HepG2 (cell line): Measurements from ENCODE around the gene OR11A1. TPM values are rescaled to one million over a fixed set of nuclear protein-coding genes. Genes with fewer than 3 reads are reported as not detected.

Source experiments
- ATAC-seq: fragments of 200-7000 bp; cut with Tn5 transposase; 3 replicates; pipeline ENCODE4 v1.9.1; 2020; ENCODE audit warnings: mild to moderate bottlenecking, moderate library complexity
- BruUV-seq: library from RNA; stranded (reverse); fragments of 400-500 nt; replicated peaks from 2 replicates; lab custom pipeline; 2021; lab: Mats Ljungman, UMichigan
- CTCF ChIA-PET: fragments of 300-600 bp; formaldehyde crosslinking; extraction: SDS; loops from one replicate; lab custom pipeline; 2021; ENCODE audit warnings: low total read pairs, inconsistent platforms, low intra/inter-chr PET ratio; lab: Yijun Ruan, JAX
- POLR2A ChIA-PET: fragments of 350-600 bp; sonication (Branson Sonifier 250); formaldehyde crosslinking; loops from one replicate; lab custom pipeline; 2020; ENCODE audit warnings: antibody characterized with exemption, inconsistent platforms; lab: Yijun Ruan, JAX
- DNase-seq: peaks from one replicate; pipeline ENCODE4 v3.0.0-alpha.2; 2015; ENCODE audit warnings: low spot score
- FAIRE-seq: peaks from 3 replicates; lab custom pipeline; 2011; peaks lifted over from hg19 to GRCh38; lab: Jason Lieb, UNC
- H2AFZ ChIP-seq: one replicate; pipeline ENCODE4 v1.6.1; 2011; ENCODE audit warnings: low read length, inconsistent platforms
- H3K27ac ChIP-seq: fragments of 300-600 bp; 3 replicates; pipeline ENCODE4 v1.8.0; 2011; ENCODE audit warnings: mixed run types, mild to moderate bottlenecking, mixed read lengths, low read length, inconsistent platforms; ENCODE audit not compliant: insufficient read depth; ENCODE audit errors: extremely low read length
- H3K27me3 ChIP-seq, 2 experiments: fragments of 200-600 bp in 1 of 2; 2 replicates in 1 of 2; 3 replicates in 1 of 2; pipeline versions ENCODE4 v1.6.0 to v1.8.0; 2011; ENCODE audit warnings: low read length in 2 of 2, mild to moderate bottlenecking in 2 of 2, moderate library complexity in 2 of 2, inconsistent platforms in 1 of 2; ENCODE audit not compliant: insufficient read depth in 2 of 2, control insufficient read depth in 1 of 2
- H3K36me3 ChIP-seq, 2 experiments: fragments of 200-600 bp in 1 of 2; replicated peaks in 1 of 2; 2 replicates in 1 of 2; 3 replicates in 1 of 2; pipeline versions ENCODE4 v1.5.1 to v1.8.0; 2011; ENCODE audit warnings: low read length in 2 of 2, inconsistent platforms in 1 of 2; ENCODE audit not compliant: insufficient read depth in 2 of 2, control insufficient read depth in 1 of 2
- H3K4me1 ChIP-seq: 2 replicates; pipeline ENCODE4 v1.5.1; 2012; ENCODE audit warnings: low read length, inconsistent platforms; ENCODE audit not compliant: insufficient read depth
- H3K4me2 ChIP-seq: 2 replicates; pipeline ENCODE4 v1.6.0; 2011; ENCODE audit warnings: low read depth, low read length, inconsistent platforms
- H3K4me3 ChIP-seq, 3 experiments: fragments of 200-600 bp in 1 of 3; sonication (generic), shearing (Covaris generic) in 1 of 3; replicated peaks in 1 of 3; 2 replicates each; pipeline ENCODE4 v1.5.1; 2011 to 2016; ENCODE audit warnings: low read length in 3 of 3, inconsistent platforms in 2 of 3, low read depth in 2 of 3, mild to moderate bottlenecking in 2 of 3, control low read depth in 1 of 3, mixed read lengths in 1 of 3; ENCODE audit not compliant: insufficient read depth in 1 of 3
- H3K79me2 ChIP-seq: one replicate; pipeline ENCODE4 v1.6.1; 2011; ENCODE audit warnings: low read length, inconsistent platforms; ENCODE audit not compliant: insufficient read depth
- H3K9ac ChIP-seq: 2 replicates; pipeline ENCODE4 v1.6.0; 2011; ENCODE audit warnings: mild to moderate bottlenecking, low read depth, low read length, inconsistent platforms; ENCODE audit not compliant: insufficient read depth
- H3K9me3 ChIP-seq: 2 replicates; pipeline ENCODE4 v1.5.1; 2012; ENCODE audit warnings: mild to moderate bottlenecking, low read length
- H4K20me1 ChIP-seq: 2 replicates; pipeline ENCODE4 v1.6.0; 2011; ENCODE audit warnings: inconsistent platforms, mild to moderate bottlenecking, low read length, moderate library complexity; ENCODE audit not compliant: insufficient read depth
- BCLAF1 ChIP-seq: fragments of 450-650 bp; IDR thresholded peaks from 2 replicates; pipeline ENCODE4 v1.6.1; 2017; ENCODE audit warnings: mild to moderate bottlenecking
- FLYWCH1 ChIP-seq: sonication (generic); formaldehyde crosslinking; IDR thresholded peaks from 2 replicates; pipeline ENCODE4 v1.8.1; 2023; ENCODE audit warnings: mild to moderate bottlenecking, missing genetic modification reagents
- FOXP4 ChIP-seq: sonication (generic); formaldehyde crosslinking; IDR thresholded peaks from 2 replicates; pipeline ENCODE4 v1.4.0; 2020; ENCODE audit warnings: missing genetic modification reagents
- NR2C2 ChIP-seq: sonication (generic); formaldehyde crosslinking; IDR thresholded peaks from 2 replicates; pipeline ENCODE4 v1.4.0; 2020; ENCODE audit warnings: missing genetic modification reagents, mild to moderate bottlenecking, moderate library complexity, borderline replicate concordance
- ZBTB40 ChIP-seq, 2 experiments: fragments of 450-650 bp in 1 of 2; sonication (generic) in 1 of 2; formaldehyde crosslinking in 1 of 2; IDR thresholded peaks; 2 replicates each; pipeline versions ENCODE4 v1.6.1 to v1.8.0; 2016 to 2022; ENCODE audit warnings: antibody characterized with exemption in 1 of 2, mild to moderate bottlenecking in 1 of 2, missing genetic modification reagents in 1 of 2
- ZMAT5 ChIP-seq: sonication (generic); formaldehyde crosslinking; IDR thresholded peaks from 2 replicates; pipeline ENCODE4 v1.5.0; 2020; ENCODE audit warnings: mild to moderate bottlenecking, low read depth, missing genetic modification reagents, borderline replicate concordance
- ZNF256 ChIP-seq: sonication (generic); formaldehyde crosslinking; conservative IDR thresholded peaks from 2 replicates; pipeline ENCODE4 v1.4.0; 2020; ENCODE audit warnings: missing genetic modification reagents
- ZNF441 ChIP-seq: sonication (generic); formaldehyde crosslinking; IDR thresholded peaks from 2 replicates; pipeline ENCODE4 v1.7.0; 2021; ENCODE audit warnings: missing genetic modification reagents, borderline replicate concordance
- ZNF549 ChIP-seq: sonication (generic); formaldehyde crosslinking; IDR thresholded peaks from 2 replicates; pipeline ENCODE4 v1.5.0; 2020; ENCODE audit warnings: missing genetic modification reagents
- WGBS: methylation state at CpG from one replicate; pipeline ENCODE4 v1.1.6; 2017; ENCODE audit warnings: low lambda C conversion rate; 5-methylcytosine and 5-hydroxymethylcytosine counted together
- in situ Hi-C: cut with HindIII; loops from 2 replicates; pipeline ENCODE4 v1.10.0; 2017; ENCODE audit warnings: low pct_unique_long_range_greater_than_20kb; ENCODE audit not compliant: extremely low pct_ligation_motif_present
- intact Hi-C: fragments of 100-400 bp; cut with micrococcal nuclease; formaldehyde crosslinking; loops from one replicate; pipeline ENCODE4 v1.10.0; 2022; ENCODE audit not compliant: unreplicated experiment
- polyA plus RNA-seq, 8 experiments: library from polyadenylated mRNA; depleted of rRNA in 3 of 8; stranded (reverse) in 7 of 8; unstranded in 1 of 8; fragments of >200 nt; fragmentation: Illumina TruSeq in 4 of 8; extraction: Trizol in 4 of 8; gene quantifications; 2 replicates each; pipeline versions ENCODE4 v1.2.1 to v1.2.3, GENCODE V29; 2011 to 2016; ENCODE audit warnings: low read depth in 4 of 8, missing spikeins in 1 of 8, mixed read lengths in 1 of 8; ENCODE audit not compliant: insufficient read depth in 1 of 8
- total RNA-seq, 5 experiments: library from RNA; depleted of rRNA; stranded (reverse); fragments of >200 nt; fragmentation: Illumina TruSeq; extraction: Trizol; gene quantifications; 2 replicates each; pipeline ENCODE4 v1.2.3, GENCODE V29; 2016; ENCODE audit warnings: low read depth in 1 of 5

OR11A1 gene
- total and polyA plus RNA-seq, 2 of the 13 experiments (the other 11 are each of a cell fraction or from before 2014, with no cell fraction given) = not detected

- Histone ChIP-seq H3K9ac (no peak overlapping the region), H3K4me3 (no peak overlapping the region), H3K27me3 (no peaks in the 10 kb centered on the region), H3K79me2 (no peaks in the 10 kb centered on the region), H3K27ac (no peak overlapping the region), H2AFZ (no peak overlapping the region), H3K36me3 (no peaks in the 10 kb centered on the region), H3K4me1 (no peaks in the 10 kb centered on the region), H3K4me2 (no peak overlapping the region), H4K20me1 (no peaks in the 10 kb centered on the region), H3K9me3 (no peaks in the 10 kb centered on the region)
- FAIRE-seq = no peak
- intact Hi-C loops (no loop called here), in situ Hi-C loops (no loop called here)
- BruUV-seq = no TSS peak
- ChIA-PET POLR2A (no interaction called here), CTCF (no interaction called here)
- no peak for ATAC-seq
- DNase-seq = no peak
- WGBS = 28% methylated on average over 3 of the region's 3 CpGs
- TF ChIP-seq ZNF256 (CRISPR knock-in tag) = no peak
- no peak for TF ChIP-seq ZMAT5 (CRISPR knock-in tag)
- no peak for TF ChIP-seq BCLAF1
- no peak for TF ChIP-seq ZNF549 (CRISPR knock-in tag)
- no peak for TF ChIP-seq NR2C2 (CRISPR knock-in tag)
- TF ChIP-seq FOXP4 (CRISPR knock-in tag) = no peak
- TF ChIP-seq FLYWCH1 = no peak
- TF ChIP-seq ZBTB40 (IDR thresholded peaks at IDR 0.05) = no peak
- no peak for TF ChIP-seq ZBTB40 (CRISPR knock-in tag; IDR thresholded peaks at IDR 0.05)
- TF ChIP-seq ZNF441 = no peak
Observed at GRCh38 chr6:29490055-29490454, 33.2 kb upstream of the OR11A1 start.
